Umbilical cord (tissue), 2 donors: ENCODE measurements around the gene ANXA2. TPM values are rescaled to one million over a fixed set of nuclear protein-coding genes. Genes with fewer than 3 reads are reported as not detected.

Source experiments
- DNase-seq: peaks from one replicate; pipeline ENCODE4 v3.0.0-alpha.2; 2015; ENCODE audit warnings: low spot score
- total RNA-seq: library from RNA; depleted of rRNA; stranded (reverse); fragments of >200 nt; gene quantifications from one replicate; pipeline ENCODE4 v1.2.3, GENCODE V29; 2014; ENCODE audit warnings: low replicate concordance; ENCODE audit not compliant: insufficient read depth

The ANXA2 gene
- total RNA-seq, 1 donor from 2014 or later, result 993 TPM

DNA sequence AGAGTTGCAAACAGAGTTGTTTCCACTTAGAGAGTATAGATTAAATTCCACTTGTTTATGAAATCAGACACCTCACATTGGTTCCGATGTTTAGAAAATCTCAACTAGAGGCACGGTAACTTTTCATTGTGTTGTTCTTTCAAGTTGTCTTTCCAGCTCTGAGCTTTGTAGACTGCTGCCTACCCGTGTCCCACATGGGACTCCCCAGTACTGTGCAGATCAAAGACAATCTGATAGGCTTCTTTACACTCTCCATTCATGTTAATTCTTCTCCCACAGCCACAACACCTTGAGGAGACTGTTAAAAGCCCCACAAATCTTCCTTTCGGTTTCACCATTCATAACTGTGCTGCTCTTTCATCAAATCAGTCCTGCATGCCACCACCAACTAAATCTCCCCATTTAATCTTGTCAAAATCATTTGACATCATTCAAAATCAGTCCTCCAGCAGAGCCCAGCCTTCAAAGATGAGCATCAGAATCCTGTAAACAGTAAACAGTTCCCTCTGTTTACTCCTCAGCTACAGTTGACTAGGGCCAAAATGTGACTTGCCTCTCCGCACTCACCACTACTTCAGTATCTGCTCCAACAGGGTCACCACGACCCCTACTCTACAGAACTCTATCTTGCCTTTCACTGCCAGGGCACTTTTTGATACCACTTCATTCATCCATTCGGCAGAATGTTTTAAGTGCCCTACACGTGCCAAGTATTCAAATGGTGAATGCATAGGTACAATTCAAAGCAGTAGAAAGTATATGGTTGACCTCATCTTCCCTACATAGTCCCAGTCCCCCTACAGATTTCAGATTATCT is 8.3 kb downstream of the ANXA2 start:
- DNase-seq, result no peak

DNA sequence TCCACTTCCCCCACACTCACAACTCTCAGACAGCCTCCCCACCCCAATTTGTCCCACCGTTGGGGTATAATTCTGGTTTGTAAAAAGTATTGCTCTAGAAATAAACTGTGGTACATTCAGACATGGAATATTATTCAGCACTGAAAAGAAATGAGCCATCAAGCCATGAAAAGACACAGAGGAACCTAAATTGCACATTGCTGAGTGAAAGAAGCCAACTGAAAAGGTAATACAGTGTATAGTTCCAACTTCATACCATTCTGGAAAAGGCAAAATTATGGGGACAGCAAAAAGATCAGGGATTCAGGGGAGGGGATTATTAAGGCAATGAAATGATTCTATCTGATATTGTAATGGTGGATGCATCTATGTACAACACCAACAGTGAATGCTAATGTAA is 10.5 kb downstream of the ANXA2 start:
- no peak for DNase-seq

DNA sequence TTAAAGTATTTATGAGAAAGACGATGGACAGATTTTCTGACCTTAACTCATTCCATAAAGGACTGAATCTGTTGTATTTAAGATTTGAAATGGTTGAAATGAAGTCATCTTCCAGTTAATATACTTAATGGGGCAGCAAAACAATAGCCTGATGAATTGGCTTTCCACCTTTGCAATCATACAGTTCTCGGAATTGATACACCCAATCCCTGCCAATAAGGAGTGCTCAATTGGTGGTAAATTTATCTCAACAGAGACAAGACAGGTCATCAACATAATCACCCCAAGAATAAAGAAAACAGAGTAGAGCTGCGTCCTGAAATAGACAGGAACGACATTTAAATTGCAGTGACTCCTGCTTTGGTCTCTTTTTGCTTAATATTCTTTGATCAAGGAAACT is 11.2 kb downstream of the ANXA2 start:
- DNase-seq, result no peak

DNA sequence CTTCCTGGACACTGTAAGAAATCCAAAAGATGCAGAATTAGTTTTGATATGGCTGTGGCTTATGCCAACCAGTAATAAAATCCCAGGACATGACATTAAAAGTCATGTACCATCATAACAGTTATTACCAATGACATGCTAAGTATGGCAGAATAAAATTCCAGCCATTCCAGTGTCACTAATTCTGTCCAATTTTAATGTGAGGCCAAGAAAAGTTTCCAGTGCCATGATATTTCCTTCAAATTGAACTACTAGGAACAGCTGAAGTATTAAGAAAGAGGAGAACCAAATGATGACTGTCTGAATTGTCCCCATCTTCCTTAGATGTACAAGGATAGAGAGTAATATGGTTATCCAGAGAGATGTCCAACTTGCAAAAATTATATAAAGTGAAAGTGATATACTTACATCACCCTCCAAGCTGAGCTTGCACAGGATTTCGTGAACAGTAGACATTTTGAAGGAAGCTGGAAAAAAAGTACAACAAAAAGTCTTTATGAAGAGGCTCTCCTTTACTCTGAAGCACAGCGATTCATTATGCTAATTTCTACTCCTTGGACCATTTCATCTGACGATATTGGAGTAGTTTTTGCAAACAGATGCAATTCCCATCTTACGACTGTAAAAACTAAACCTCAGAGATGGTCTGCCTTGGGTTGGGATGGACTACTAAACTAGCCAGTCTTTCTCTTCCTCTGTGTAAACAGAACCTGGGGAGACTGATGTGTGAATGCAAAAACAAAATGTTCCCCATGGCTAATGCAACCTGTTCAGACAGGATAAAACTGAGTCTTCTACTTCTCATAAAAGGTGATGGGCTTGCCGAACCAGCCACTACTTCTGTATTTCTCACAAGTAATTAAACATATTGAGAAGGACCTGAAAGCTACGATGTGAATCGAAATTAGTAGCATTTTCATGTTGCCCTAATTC is 11.9 kb downstream of the ANXA2 start:
- DNase-seq, result no peak

DNA sequence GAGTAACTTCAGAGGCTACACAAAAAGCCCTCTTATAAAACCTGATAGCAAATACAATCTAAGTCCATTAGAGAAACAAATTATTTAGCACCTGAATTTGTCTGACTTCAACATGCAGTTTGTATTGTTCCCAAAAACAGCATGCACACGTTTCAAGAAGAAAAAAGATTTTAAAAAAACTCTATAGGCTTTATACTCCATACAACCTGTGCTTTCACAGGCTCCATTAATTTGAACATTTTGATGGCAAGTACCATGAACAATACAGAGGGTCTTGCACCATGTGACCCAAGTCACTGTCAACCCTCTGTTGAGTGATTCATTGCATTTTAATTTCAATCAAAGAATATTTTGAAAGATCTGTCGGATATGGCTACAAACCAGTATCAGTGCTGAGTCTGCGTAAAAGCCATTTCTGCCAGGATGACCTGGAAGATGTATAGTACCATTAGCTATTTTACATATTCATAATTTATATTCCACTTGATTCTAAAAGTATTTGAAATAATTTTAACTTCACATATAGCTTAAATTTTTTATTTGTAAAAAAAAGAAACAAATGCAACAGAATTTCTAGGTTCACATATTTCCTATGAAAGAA is 13.2 kb downstream of the ANXA2 start:
- no peak for DNase-seq

DNA sequence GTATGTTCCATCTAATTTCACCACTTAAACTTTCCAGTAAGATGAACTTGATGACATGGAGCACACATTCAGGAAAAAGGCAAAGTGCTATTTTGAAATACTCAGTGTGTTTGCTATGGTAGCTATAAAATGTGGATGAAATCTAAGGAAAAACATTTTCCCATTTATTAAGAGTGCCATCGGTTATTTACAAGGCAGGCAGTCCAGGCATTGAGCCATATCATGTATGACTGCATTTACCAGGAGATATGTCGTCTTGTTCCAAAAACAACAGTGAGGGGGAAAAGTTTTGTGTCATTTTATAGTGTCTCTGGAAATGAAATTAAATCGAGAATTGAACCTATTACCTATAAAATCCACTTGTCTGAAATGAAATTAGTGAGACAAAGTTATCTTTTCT is 13.7 kb downstream of the ANXA2 start:
- no peak for DNase-seq

DNA sequence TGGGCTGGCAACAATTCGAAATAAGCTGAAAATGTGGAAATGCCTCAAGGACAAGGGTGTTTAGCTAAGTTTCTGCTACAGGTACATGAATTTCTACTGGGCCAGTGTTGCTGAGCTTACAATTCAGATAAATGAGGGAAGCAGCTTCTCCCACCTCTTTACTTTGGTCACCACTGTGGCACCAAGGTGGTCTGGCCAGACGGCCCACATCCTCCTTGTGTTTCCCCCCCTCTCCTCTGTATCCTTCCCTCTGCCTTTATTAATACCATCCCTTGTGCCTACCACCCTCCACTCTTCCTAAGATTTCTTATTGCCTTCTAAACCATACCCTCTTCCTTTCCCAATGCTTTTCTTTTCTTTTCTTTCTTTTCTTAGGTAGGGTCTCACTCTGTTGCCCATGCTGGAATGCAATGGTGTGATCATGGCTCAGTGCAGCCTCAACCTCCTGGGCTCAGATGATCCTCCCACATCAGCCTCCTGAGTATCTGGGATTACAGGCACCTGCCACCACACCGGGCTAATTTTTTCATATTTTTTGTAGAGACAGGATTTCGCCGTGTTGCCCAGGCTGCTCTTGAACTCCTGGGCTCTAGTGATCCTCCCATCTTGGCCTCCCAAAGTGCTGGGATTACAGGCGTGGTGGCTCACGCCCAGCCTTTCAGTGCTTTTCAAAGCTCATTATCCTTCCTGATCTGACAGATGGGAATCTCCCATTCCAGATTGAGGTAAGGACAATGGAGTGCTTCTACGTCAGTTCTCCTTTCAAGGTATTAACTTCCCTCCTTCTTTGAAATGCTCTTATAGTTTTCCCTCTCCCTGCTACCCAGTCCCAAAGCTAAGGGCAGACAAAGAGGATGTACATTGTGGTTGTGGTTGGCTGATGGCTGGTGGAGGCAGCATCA is 14.8 kb downstream of the ANXA2 start:
- DNase-seq, result no peak

DNA sequence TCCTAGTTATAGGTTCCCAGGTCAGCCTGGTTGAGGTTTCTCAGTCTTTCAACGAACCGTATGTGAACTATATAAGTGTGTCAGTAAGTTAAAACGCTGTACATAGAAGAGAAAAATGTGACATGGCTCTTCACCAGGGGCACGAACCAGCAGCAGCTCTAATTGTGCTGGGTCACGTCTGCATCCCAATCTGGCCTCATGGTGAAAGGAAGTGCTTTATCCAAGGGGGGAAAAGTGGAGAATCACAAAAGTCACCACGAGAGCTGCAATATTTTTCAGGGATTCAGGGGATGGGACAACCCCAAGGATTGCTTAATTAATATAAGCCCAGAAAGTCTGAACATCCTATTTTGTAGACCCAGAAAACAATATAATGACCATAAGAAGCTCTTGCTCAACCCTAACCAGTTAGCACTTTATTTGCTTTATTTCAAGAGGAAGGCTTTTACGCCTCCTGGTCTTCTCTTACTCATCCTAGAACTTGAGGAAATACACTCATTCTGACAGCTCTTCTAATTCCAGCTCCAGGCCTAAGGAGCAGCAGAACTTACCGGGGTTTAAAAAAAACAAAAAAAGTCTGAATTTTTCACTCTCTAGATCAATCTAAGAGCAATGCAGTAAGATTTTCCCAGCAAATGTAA is 16.5 kb downstream of the ANXA2 start:
- DNase-seq, result no peak

DNA sequence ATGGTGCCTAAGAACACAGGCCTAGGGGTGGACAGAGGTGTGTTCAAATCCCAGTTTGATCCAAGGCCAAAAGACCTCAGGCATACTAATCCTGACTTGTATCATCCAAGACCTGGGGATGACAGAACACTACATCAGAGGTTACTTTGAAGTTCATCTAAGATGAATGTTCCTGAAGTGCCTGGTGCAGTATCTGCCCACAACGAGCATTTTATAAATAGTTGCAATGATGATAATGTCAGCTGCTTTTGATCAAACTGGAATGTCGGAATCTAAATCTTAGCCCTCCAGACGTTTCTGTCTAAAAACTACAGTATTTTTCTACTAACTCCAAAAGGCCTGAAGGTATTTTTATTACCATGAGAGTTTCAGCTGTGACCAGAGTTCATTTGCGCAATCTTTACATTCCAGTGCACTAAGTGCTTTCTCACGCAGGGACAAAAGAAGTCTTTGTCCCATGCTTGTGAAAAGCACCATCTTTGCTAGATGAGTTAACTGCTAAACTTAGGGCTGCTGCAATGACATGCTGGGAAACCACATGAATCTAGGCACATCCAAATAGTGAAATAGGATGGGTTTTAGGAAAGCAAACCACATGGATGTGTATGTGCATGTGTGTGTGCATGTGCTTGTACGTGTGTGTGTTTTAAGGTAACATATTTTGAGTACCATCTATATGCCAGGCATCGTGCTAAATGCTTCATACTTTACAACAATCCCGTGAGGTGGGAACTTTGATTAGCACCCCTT is 18.1 kb downstream of the ANXA2 start:
- peak; percentile 94 for DNase-seq

DNA sequence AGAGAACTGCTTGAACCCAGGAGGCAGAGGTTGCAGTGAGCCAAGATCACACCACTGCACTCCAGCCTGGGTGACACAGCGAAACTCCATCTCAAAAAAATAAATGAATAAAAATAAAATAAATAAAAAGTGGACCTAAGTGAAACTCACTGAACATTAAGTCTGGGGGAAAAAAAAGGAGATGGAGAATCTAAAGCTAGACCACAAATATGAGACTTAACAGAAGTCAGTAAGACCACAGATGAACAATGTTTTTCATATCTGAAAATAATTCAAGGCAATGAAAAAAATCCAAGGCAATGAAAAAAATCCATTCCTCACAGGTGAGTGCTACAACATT is 18.6 kb downstream of the ANXA2 start:
- no peak for DNase-seq

DNA sequence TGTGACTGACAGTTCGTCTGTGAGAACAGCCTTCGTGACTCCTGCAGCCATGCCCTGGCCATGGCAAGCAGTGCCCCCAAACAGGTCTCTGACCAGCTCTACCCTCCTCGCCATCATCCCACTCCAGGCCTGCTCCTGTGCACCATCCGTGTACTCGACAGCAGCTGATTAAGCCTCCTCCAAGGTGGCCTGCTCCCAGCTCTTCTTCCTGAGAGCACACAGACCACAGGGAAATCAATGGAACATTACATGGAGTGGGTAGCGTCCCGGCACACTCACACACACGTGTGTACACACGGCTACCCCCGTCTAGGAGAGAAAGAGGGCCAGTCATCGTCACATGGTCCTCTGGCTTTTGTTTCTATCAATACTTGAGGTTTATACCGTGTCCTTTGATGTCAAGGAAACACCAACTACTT is 21.1 kb downstream of the ANXA2 start:
- no peak for DNase-seq

DNA sequence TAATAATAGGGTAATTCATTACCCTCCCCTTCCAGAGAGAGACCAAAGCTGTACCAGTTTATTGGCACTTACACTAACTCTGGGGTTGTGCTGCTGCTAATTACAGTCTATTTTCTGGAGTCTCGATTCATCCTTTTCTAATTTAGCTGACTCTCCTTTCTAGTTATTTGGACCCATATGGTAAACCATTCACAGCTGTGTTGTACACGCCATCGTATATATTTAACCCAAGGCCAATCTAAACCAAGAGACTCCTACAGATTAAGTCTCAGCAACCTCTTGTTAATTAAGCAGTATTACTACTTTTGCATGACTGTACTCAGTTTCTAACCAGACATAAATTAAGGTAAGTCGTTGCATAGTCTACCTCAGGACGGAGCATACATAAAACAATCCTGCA is 22.5 kb downstream of the ANXA2 start:
- no peak for DNase-seq

DNA sequence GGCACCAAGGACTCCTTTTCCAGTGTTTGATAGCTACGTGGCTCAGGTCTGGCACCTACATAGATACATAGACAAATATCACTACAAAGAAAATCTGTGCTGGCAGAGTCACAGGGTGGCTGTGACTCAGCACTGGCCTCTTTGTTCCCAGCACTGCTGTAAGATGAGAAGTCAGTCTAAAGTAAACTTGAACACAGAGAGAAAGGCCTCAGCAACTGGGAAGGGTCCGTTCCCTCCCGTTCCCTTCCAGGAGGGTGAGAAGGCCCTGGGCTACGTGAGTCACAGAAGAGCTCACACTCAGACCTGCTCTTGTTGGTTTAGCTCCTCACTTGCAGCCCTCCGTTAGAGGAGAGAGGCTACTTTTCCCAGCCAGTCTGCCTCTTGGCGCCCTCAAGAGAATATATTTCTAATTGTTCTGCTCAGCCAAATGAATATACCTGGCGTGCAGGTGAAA is 23.1 kb downstream of the ANXA2 start:
- DNase-seq, result peak; percentile 75

DNA sequence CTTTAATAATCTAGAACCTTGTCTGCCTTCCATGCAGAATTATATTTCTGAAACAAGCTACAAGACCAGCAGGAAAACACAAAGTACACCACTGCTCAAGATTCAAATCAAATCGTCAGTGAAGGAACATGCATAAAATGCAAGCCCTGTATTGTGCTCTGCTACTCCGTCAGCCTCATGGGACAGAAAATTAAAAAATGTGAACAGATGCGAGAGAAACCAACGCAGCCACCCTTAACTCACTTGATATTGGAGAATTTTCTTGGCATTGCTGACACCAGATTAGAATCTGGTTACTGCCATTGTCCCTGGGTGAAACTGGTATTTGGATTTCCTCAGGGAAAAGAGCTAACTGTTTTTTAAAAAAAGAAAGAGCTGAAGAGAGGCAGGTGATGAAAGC is 23.6 kb downstream of the ANXA2 start:
- DNase-seq, result no peak

DNA sequence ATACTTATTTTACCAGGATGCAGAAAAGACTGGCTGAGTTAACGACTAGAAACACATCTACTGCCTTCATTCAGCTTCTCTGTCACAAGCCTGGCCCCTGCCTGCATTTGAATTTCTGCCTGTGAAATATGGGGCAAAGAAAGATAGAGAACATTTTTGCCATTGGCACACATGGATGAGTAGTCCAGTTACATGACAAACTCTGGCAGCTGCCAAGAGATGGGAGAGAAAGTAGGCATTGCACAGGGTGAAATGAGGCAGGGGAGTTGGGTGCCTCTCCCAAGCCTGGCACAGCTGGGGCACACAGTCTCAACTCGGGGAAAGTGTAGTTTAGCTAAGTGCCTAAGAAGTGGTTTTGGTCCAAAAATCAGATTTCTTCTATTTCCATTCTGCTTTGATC is 24.0 kb downstream of the ANXA2 start:
- no peak for DNase-seq

DNA sequence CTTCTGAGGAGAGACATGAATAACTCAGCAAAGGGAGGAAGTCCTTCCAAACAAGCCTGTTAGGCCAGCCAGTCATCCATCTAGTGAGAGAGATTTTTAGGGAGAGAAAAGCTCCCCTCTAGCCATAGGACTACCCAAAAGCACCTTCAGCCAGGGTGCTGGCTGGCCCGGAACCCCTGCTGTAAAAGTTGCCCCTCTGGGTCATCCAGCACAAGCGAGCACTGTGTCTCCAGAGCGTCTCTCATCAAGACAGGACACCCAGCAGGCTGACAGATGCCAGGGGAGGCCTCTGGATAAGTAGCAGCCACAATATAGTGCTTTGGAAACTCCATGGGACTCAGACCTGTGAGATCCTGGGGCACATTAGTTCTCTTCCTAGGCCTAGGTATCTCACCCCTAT is 24.5 kb downstream of the ANXA2 start:
- no peak for DNase-seq

DNA sequence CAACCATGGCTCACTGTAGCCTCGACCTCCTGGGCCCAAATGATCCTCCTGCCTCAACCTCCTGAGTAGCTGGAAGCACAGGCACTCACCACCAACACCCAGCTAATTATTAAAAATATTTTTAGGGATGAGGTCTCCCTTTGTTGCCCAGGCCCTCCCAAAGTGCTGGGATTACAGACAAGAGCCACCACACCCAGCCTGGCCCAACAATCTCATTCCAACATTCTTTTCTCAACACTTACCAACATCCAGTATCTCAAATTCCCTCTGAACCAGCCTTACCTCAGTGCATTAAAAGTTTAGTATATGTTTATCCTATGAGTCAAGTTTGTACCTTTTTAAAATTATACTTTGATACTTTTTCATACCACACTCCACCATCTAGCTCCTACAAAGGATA is 25.0 kb downstream of the ANXA2 start:
- DNase-seq, result no peak

DNA sequence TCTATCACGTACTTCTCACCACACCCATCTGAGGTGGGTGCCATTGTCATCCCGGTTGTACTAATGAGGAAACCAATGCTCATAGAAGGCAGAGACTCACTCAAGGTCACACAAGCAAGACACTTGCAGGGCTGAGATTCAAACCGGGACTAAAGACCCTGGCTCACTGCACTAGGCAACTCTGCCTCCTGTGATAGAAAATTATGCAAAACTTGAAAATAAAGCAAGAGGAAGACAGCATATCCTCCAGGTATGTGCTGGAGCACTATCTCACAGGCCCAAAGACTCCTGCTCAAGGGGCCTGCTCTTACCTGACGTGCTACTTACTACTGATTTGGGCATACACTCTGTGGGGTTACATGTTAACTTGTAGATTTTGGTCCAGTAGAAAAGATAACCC is 25.6 kb downstream of the ANXA2 start:
- DNase-seq, result no peak

DNA sequence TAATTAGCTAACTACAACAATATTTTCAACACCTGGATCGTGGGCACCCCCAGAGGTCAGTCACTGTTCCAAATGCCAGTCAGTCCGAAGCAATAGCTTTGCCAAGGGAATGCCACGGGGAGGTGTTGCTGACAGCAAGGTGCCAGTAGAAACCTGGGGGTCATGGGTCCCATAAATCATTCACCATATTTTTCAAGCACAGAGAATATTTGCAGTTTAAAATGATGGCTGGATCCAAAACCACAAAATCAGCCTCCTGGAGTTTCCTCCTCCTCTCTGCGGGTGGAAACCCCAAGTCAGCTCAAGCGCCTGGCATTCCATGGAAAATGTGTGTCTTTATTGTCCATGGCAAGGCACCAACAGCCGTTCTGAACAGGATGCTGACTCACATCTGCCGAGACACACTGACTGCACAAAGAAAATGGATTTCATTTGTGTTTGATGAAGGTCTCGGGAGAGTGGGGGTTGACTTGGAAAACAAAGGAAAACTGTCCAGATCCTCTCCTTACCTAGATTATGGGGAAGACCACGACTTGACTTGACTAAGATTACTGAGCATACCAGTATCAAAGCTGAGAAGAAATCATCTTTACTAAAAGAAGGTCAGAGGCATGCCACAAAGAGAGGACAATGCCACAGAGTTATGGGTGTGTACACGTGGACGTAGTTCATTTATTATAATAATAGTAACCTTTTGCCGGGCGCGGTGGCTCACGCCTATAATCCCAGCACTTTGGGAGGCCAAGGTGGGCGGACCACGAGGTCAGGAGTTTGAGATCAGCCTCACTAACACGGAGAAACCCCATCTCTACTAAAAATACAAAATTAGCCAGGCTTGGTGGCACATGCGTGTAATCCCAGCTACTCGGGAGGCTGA is 26.4 kb downstream of the ANXA2 start:
- peak; percentile 96 for DNase-seq
